Duodenal mucosa (tissue), 2 donors: ENCODE measurements around the gene ZNF280D.

Experiments used
- H3K27ac ChIP-seq: one replicate; pipeline ENCODE4 v1.7.0; 2013; ENCODE audit warnings: low read depth, low read length
- H3K27me3 ChIP-seq, 2 donors: one replicate each; pipeline ENCODE4 v1.7.0; 2013; ENCODE audit warnings: low read length in 2 of 2, control low read depth in 1 of 2; ENCODE audit not compliant: insufficient read depth in 2 of 2, control insufficient read depth in 1 of 2
- H3K36me3 ChIP-seq, 2 donors: one replicate each; pipeline ENCODE4 v1.7.0; 2013; ENCODE audit warnings: low read length in 2 of 2, control low read depth in 1 of 2; ENCODE audit not compliant: insufficient read depth in 2 of 2, control insufficient read depth in 1 of 2
- H3K4me1 ChIP-seq, 2 donors: one replicate each; pipeline ENCODE4 v1.7.0; 2013; ENCODE audit warnings: low read length in 2 of 2, control low read depth in 1 of 2; ENCODE audit not compliant: insufficient read depth in 2 of 2, control insufficient read depth in 1 of 2
- H3K4me3 ChIP-seq, 2 donors: one replicate each; pipeline ENCODE4 v1.7.0; 2013; ENCODE audit warnings: low read length in 2 of 2, low read depth in 1 of 2
- H3K9ac ChIP-seq, 2 donors: one replicate each; pipeline ENCODE4 v1.7.0; 2013; ENCODE audit warnings: low read length in 2 of 2, low read depth in 1 of 2
- H3K9me3 ChIP-seq, 2 donors: one replicate each; pipeline ENCODE4 v1.7.0; 2013; ENCODE audit warnings: low read length in 2 of 2, control low read depth in 1 of 2; ENCODE audit not compliant: control insufficient read depth in 1 of 2

ZNF280D gene

DNA sequence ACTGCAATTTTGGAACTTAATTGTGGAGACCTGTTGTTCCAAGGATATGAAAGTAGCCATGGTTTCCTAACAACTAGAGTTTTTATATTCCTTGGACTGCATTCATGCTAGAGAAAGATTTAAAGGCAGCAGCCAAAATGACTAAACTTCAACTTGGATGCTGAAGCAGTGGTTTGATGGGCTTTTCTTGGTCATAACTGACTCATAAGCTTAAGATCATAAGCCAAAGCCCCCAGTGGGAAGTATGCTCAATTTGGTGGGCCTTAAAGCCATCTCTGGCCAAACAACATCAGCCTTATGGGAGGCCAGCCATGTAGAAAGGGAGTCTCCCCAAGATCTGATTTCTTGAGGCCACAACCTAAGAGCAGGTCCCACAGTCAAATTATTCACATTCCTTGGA, 80.2 kb downstream of the ZNF280D start:
- Histone ChIP-seq H3K36me3 (peaks cover 0 to 28% of the 10 kb centered on the region in 2 donors), H3K4me1 (no peaks in the 10 kb centered on the region), H3K4me3 (no peak overlapping the region), H3K27me3 (no peaks in the 10 kb centered on the region), H3K27ac (no peak overlapping the region), H3K9me3 (no peaks in the 10 kb centered on the region), H3K9ac (no peak overlapping the region)

DNA sequence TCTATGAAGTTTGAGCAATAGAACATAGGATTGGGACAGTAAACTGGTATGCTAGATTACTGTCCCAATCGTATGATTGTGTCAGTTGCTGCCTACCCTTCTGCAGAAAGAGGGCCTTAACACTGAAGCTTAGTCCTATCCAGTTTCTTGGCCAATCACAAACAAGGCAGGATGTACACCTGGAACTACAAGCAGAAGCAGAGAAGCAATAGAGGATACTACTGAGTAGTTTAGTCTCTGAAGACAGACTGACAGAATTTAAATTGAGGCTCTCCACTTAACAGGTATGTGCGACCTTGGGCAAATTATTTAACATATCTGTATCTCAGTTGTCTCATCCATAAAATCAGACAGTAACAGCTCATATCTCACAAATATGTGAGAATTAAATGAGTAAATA, 85.0 kb downstream of the ZNF280D start:
- Histone ChIP-seq H3K27me3 (no peaks in the 10 kb centered on the region), H3K4me3 (no peak overlapping the region), H3K4me1 (no peaks in the 10 kb centered on the region), H3K9ac (no peak overlapping the region), H3K36me3 (peaks cover 0 to 6% of the 10 kb centered on the region in 2 donors), H3K9me3 (no peaks in the 10 kb centered on the region), H3K27ac (no peak overlapping the region)

DNA sequence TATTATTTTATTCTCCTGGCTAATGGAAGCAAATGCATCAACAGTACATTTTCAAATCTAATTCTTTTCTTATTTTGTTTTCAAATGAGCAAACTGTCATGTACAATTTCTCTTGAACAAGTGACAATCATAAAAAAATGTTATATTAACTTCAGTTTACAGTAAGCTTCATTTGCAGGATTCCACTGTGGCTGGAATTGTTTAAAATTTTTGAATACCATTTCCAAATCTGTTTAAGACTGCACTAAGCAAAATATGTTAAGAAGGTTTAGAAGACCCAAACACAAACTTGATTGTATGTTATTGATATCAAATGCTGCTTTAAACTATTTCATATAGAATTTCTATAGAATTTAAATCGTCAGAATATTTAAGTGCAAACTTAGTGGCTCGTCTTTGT, 92.8 kb downstream of the ZNF280D start:
- Histone ChIP-seq H3K27ac (no peak overlapping the region), H3K9me3 (no peaks in the 10 kb centered on the region), H3K36me3 (no peaks in the 10 kb centered on the region), H3K27me3 (no peaks in the 10 kb centered on the region), H3K4me3 (no peak overlapping the region), H3K4me1 (no peaks in the 10 kb centered on the region), H3K9ac (no peak overlapping the region)

DNA sequence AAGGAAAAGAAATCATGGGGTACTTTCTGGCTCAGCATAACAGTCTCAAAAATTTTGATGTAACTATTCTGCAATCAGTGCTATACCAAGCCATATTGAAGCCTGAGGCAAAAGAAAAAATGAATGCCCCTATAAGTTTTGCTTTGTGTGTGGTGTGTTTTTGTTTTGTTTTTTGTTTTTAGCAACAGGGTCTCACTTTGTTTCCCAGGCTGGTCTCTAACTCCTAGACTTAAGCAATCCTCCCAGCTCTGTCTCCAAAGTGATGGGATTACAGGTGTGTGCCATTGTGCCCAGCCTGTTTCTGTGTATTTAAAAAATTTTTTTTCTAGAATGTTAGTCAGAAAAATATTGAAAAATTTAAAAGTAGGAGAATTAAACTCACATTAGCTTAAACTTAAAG, 93.2 kb downstream of the ZNF280D start:
- Histone ChIP-seq H3K9ac (no peak overlapping the region), H3K27me3 (no peaks in the 10 kb centered on the region), H3K36me3 (no peaks in the 10 kb centered on the region), H3K4me1 (no peaks in the 10 kb centered on the region), H3K4me3 (no peak overlapping the region), H3K27ac (no peak overlapping the region), H3K9me3 (no peaks in the 10 kb centered on the region)

DNA sequence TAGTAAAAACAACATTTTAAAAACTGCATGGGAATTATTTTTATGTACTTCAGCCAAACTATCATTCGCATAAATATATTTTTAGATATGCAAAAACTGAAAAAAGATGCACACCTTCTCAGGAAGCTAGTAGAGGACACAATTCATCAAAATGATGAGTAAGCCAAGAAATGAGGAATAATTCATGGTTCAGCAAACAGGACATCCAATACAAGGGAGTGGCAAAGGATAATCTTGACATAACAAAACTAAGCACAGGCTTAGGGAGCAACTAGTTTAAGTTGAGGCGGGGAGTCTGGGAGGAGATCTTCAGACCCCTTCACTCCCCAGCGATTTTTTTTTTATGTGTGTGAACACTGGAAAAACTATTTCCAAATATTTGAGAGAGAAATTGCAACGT, 93.7 kb downstream of the ZNF280D start:
- Histone ChIP-seq H3K4me3 (no peak overlapping the region), H3K9me3 (no peaks in the 10 kb centered on the region), H3K27ac (no peak overlapping the region), H3K4me1 (no peaks in the 10 kb centered on the region), H3K9ac (no peak overlapping the region), H3K27me3 (no peaks in the 10 kb centered on the region), H3K36me3 (no peaks in the 10 kb centered on the region)

DNA sequence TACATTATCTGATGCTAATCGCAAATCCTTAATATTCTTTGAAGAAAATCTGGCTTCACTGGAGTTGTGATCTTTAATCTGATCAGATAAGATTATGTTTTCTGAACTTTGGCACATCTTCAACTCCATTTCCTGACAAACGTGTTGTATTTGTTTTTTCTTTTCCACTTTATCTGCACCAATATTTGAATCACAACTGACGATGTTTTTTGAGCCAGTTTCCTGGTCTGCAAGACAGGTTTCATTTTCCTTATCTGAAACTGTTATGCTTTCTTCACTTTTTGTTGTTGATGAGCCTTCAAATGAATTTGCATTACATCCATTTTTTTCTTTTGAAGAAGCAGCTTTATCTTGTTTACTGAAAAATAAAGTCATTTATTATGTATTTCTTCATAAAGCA, 101.5 kb downstream of the ZNF280D start:
- H3K4me1 ChIP-seq = peaks cover 0 to 6% of the 10 kb centered on the region in 2 donors
- H3K36me3 ChIP-seq = no peaks in the 10 kb centered on the region
- no peak overlapping the region for H3K27ac ChIP-seq
- no peak overlapping the region for H3K4me3 ChIP-seq
- H3K9me3 ChIP-seq = no peaks in the 10 kb centered on the region
- no peaks in the 10 kb centered on the region for H3K27me3 ChIP-seq
- no peak overlapping the region for H3K9ac ChIP-seq

DNA sequence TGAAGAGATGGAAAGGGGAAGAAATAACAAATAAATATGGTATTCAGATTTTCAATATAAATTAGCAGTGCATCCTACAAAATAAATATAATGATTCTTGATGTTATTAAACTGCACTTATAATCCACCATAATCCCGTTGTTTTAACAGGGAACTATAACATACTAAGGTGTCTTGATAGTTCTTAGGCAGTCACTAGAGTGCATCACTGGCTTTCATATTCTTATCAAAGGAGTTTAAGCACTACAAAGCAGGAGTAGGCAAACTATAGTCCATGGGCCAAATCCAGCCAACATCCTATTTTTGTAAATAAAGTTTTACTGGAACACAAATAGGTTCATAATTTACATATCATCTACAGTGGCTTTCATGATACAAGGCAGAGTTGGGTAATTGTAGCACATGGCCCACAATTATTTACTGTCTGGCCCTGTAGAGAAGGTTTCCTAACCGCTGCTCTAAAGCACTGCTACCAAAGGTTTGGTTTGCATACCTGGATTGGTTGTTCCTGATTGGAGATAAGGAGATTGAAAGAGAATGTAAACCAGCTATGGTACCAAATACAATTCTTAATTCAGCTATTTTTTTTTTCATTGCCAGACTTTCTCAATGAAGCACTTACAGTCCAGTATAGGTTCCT, 104.3 kb downstream of the ZNF280D start:
- H3K27ac ChIP-seq = no peak overlapping the region
- no peak overlapping the region for H3K4me3 ChIP-seq
- no peaks in the 10 kb centered on the region for H3K36me3 ChIP-seq
- no peaks in the 10 kb centered on the region for H3K9me3 ChIP-seq
- no peak overlapping the region for H3K9ac ChIP-seq
- H3K27me3 ChIP-seq = no peaks in the 10 kb centered on the region
- peaks cover 0 to 6% of the 10 kb centered on the region in 2 donors for H3K4me1 ChIP-seq

DNA sequence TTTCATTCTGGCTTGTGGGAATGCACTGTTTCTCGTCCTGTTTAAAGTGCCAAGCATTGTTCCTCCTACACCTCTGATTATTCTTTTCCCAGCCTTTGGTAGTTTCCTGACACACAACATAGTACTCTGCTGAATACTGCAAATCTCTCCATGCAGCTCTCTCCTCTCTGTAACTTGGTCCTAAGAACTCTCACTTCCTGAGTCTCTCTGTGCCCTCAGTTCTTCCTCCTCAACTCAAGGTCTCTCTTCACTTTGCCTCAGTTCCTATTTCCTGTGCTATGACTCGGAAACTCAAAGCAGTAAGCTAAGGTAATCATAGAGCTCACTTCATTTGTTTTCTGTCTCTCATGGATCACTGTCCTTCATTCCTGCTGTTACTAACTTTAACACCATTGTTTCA, 113.4 kb downstream of the ZNF280D start:
- Histone ChIP-seq H3K27me3 (no peaks in the 10 kb centered on the region), H3K4me3 (no peak overlapping the region), H3K27ac (no peak overlapping the region), H3K9ac (no peak overlapping the region), H3K4me1 (no peaks in the 10 kb centered on the region), H3K36me3 (no peaks in the 10 kb centered on the region), H3K9me3 (no peaks in the 10 kb centered on the region)

DNA sequence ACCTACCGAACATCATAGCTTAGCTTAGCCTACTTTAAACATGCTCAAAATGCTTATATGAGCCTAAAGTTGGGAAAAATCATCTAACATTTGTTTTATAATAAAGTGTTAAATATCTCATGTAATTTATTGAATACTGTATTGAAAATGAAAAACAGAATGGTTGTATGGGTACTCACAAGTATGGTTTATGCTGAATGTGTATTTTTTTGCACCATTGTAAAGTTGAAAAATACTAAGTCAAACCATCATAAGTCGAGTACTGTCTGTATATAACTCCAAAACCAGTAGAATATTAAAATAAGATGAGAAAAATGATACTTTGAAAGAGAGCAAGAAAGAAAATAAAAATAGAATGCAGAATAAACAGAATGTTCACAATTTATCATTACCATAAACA, 115.7 kb downstream of the ZNF280D start:
- no peaks in the 10 kb centered on the region for H3K36me3 ChIP-seq
- no peaks in the 10 kb centered on the region for H3K4me1 ChIP-seq
- H3K9me3 ChIP-seq = no peaks in the 10 kb centered on the region
- no peak overlapping the region for H3K9ac ChIP-seq
- no peak overlapping the region for H3K27ac ChIP-seq
- H3K27me3 ChIP-seq = no peaks in the 10 kb centered on the region
- no peak overlapping the region for H3K4me3 ChIP-seq

DNA sequence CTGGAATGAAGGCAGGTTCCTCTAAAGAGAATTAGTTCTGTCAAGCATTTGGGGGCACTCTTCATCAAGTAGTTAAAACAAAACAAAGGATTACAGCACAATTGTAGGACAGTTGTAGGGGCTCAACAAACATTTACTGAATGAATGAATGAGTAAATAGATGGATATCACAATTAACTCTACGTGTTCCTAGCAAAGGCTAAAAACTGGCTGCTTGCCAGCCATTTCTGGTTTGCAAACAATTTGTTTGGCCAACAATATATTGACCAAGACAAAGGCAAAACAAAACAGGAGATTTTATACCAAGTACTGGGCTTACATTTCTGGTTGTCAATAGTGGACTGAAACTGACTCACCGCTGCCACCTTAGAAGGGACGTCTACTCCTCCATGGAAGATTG, 116.8 kb downstream of the ZNF280D start:
- Histone ChIP-seq H3K9me3 (no peaks in the 10 kb centered on the region), H3K36me3 (no peaks in the 10 kb centered on the region), H3K27me3 (no peaks in the 10 kb centered on the region), H3K4me1 (no peaks in the 10 kb centered on the region), H3K9ac (no peak overlapping the region), H3K27ac (no peak overlapping the region), H3K4me3 (no peak overlapping the region)

DNA sequence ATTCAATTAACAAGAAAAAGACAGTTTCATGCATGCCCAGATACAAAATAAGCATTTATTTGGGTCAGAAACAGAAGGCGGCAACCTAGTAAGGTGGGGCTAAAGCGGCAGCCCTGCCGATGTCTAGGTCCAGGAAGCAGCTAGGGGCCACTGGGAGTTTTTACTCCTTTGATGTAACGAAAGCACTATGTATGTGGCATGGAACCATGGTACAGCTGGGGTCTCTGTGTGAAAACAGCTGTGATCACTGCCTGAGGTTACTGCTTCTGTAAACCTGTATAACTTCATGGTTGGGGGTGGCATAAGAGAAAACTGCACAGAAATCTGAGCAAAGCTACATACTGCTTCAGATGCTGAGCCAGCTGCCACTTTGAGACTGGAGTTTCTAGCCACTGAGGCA, 119.5 kb downstream of the ZNF280D start:
- Histone ChIP-seq H3K4me3 (no peak overlapping the region), H3K9ac (no peak overlapping the region), H3K9me3 (no peaks in the 10 kb centered on the region), H3K4me1 (no peaks in the 10 kb centered on the region), H3K36me3 (no peaks in the 10 kb centered on the region), H3K27me3 (no peaks in the 10 kb centered on the region), H3K27ac (no peak overlapping the region)
